AG04450 (cell line): Measurements from ENCODE around the gene FARP1. TPM values are rescaled to one million over a fixed set of nuclear protein-coding genes. Genes with fewer than 3 reads are reported as not detected.

Experiments used
- CTCF ChIA-PET: fragments of 300-600, 350-600 bp; formaldehyde crosslinking; extraction: SDS; loops from one replicate; lab custom pipeline; 2022; ENCODE audit warnings: antibody characterized with exemption, inconsistent platforms; lab: Charles Lee
- POLR2A ChIA-PET: fragments of 350-600 bp; formaldehyde crosslinking; extraction: SDS; loops from one replicate; lab custom pipeline; 2021; ENCODE audit warnings: antibody characterized with exemption, inconsistent platforms; lab: Yijun Ruan, JAX
- DNase-seq: peaks from one replicate; pipeline ENCODE4 v3.0.0-alpha.2; 2011; ENCODE audit warnings: low read depth, low spot score
- H3K27ac ChIP-seq: one replicate; pipeline ENCODE4 v1.5.1; 2012; ENCODE audit warnings: low read depth, low read length, control low read depth
- H3K27me3 ChIP-seq: one replicate; pipeline ENCODE4 v1.6.0; 2012; ENCODE audit warnings: low read length; ENCODE audit not compliant: control insufficient read depth, insufficient read depth
- H3K4me3 ChIP-seq: 2 replicates; pipeline ENCODE4 v1.5.1; 2011; ENCODE audit warnings: mild to moderate bottlenecking, low read depth, low read length, control low read depth
- H3K9me3 ChIP-seq: 2 replicates; pipeline ENCODE4 v1.5.1; 2012; ENCODE audit warnings: low read length; ENCODE audit not compliant: control insufficient read depth, insufficient read depth
- polyA plus RNA-seq: library from polyadenylated mRNA; depleted of rRNA; stranded (reverse); fragments of >200 nt; gene quantifications from 2 replicates; pipeline ENCODE4 v1.2.3, GENCODE V29; 2011
- TF ChIP-seq, protein P1 (sequence below): IDR thresholded peaks from 2 replicates; pipeline ENCODE4 v1.5.1; 2011; ENCODE audit warnings: low read depth, low read length, control low read depth, inconsistent platforms

FARP1 gene
- polyA plus RNA-seq, 1 experiment: 76.4 TPM

- Histone ChIP-seq H3K9me3 (no peaks in the 10 kb centered on the region), H3K27ac (no peak overlapping the region), H3K4me3 (no peak overlapping the region), H3K27me3 (no peaks in the 10 kb centered on the region)
- CTCF ChIA-PET: interaction anchor here (1.6 kb wide), 1 partner anchor 7 kb away, joined by 3 read pairs; no protein-coding TSS in a partner anchor
- POLR2A ChIA-PET: interaction anchor here (1.2 kb wide), 1 partner anchor 9 kb away, joined by 3 read pairs; no protein-coding TSS in a partner anchor
- no peak for DNase-seq
- TF ChIP-seq, protein P1, sequence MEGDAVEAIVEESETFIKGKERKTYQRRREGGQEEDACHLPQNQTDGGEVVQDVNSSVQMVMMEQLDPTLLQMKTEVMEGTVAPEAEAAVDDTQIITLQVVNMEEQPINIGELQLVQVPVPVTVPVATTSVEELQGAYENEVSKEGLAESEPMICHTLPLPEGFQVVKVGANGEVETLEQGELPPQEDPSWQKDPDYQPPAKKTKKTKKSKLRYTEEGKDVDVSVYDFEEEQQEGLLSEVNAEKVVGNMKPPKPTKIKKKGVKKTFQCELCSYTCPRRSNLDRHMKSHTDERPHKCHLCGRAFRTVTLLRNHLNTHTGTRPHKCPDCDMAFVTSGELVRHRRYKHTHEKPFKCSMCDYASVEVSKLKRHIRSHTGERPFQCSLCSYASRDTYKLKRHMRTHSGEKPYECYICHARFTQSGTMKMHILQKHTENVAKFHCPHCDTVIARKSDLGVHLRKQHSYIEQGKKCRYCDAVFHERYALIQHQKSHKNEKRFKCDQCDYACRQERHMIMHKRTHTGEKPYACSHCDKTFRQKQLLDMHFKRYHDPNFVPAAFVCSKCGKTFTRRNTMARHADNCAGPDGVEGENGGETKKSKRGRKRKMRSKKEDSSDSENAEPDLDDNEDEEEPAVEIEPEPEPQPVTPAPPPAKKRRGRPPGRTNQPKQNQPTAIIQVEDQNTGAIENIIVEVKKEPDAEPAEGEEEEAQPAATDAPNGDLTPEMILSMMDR: no peak
These were observed 39.7 kb downstream of the FARP1 start for GRCh38 chr13:98182589-98182988.

DNA sequence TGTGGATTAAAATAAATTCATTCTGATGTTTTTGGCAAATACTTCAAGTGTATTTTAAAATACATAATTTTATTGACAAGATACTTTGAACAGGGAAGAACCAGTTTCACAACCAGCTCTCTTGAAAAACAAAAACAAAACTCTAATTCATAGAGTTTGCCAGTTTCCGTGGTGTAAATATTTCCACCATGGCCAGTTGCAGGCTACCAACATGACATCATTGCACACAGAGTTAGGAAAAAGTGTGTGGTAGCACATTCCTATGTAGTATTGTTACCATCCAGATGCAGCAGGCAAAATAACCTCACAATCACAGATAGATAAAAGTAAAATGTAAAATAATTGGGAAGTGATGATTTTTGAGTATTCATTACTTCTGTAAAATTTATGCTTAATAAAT, 41.9 kb downstream of the FARP1 start:
- TF ChIP-seq, protein P1: no peak
- Histone ChIP-seq H3K9me3 (no peaks in the 10 kb centered on the region), H3K27ac (no peak overlapping the region), H3K4me3 (no peak overlapping the region), H3K27me3 (no peaks in the 10 kb centered on the region)
- POLR2A ChIA-PET: no interaction called here
- DNase-seq: no peak
- CTCF ChIA-PET: interaction anchor here (1.0 kb wide), 1 partner anchor 21 kb away, joined by 3 read pairs; no protein-coding TSS in a partner anchor

DNA sequence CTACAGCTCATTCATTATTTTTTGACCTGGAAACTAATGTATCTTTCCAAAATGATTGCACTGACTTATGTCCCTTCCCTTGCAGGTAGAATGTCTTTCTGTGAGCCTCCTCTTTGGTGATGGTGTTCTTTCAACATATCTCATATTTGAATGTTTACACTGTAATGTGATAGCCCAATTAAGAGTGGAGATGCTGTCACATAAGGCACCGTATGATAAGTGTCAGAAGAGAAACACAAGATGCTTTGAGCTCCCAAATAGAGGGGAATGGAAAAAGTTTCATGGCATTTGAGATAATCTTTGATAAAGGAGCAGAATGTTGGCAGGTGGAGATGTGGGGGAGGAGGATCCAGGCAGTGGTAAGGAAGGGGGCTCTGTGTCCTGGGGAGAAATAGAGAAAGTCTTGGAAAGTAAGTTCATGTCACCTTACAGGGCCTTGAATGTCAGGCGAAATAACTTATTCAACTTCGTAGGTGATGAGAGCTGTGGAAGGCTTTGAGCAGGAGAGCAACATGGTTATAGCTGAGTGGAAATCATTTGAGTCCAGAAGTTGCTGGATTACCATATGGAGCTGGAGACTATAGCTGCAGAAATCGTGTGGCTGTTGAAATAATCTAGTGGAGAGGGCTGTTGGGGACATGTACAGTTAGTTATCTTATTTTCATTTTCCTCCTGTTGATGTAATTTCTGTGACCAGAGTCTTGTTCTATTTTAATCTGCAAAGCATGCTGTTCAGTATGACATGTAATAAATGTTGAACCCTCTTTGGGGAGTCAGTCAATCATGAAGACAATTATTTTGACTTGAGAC, 44.5 kb downstream of the FARP1 start:
- POLR2A ChIA-PET: interaction anchor here (0.6 to 0.8 kb wide), 4 partner anchors 13 to 183 kb away, joined by 3 to 7 read pairs (median 4); no protein-coding TSS in a partner anchor
- CTCF ChIA-PET: no interaction called here
- DNase-seq: no peak
- no peak overlapping the region for H3K4me3 ChIP-seq
- H3K27ac ChIP-seq: no peak overlapping the region
- TF ChIP-seq, protein P1: no peak
- H3K27me3 ChIP-seq: no peaks in the 10 kb centered on the region
- H3K9me3 ChIP-seq: no peaks in the 10 kb centered on the region

- no peaks in the 10 kb centered on the region for H3K27me3 ChIP-seq
- H3K4me3 ChIP-seq: no peak overlapping the region
- H3K27ac ChIP-seq: no peak overlapping the region
- ChIA-PET CTCF (no interaction called here), POLR2A (interaction anchor here (0.6 kb wide), 1 partner anchor 30 kb away, joined by 3 read pairs; no protein-coding TSS in a partner anchor)
- no peak for DNase-seq
- no peaks in the 10 kb centered on the region for H3K9me3 ChIP-seq
- TF ChIP-seq, protein P1: no peak
These were observed 45.0 kb downstream of the FARP1 start for GRCh38 chr13:98187965-98188261.

DNA sequence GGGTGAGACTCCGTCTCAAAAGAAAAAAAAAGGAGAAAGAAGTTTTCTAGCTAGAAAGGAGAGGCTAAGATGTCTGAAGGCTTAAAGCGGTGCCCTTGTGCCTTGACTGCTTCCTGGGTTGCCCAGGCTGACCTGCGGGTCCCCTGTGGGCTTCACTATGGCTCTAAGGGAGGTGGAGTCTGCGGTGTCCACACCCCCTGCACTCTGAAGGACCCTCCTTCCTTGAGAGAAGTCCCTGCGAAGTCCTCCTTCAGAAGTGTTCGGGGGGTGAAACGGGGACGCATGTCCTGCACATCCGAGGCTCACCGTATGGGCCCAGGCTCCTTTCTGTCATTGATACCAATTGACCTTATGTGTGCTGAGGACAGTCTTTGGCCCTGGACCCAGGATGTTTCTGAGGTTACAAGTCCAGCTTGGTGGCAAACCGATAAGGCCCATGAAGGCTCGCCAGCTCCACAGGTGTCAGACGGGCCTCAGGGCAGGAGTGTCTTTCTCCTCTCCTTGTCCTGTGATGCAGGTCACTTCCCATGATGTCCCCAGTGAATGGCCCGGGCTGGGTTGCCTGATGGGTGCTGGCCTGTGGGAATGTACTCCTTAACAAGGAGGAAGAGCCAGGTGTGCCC, 45.8 kb downstream of the FARP1 start:
- no peak overlapping the region for H3K27ac ChIP-seq
- no peak for DNase-seq
- H3K4me3 ChIP-seq: no peak overlapping the region
- POLR2A ChIA-PET: no interaction called here
- CTCF ChIA-PET: interaction anchor here (1.5 kb wide), 1 partner anchor 12 kb away, joined by 3 read pairs; no protein-coding TSS in a partner anchor
- no peaks in the 10 kb centered on the region for H3K9me3 ChIP-seq
- H3K27me3 ChIP-seq: no peaks in the 10 kb centered on the region
- TF ChIP-seq, protein P1: no peak
